ENCODE data around the gene GAS2L2.

DNA sequence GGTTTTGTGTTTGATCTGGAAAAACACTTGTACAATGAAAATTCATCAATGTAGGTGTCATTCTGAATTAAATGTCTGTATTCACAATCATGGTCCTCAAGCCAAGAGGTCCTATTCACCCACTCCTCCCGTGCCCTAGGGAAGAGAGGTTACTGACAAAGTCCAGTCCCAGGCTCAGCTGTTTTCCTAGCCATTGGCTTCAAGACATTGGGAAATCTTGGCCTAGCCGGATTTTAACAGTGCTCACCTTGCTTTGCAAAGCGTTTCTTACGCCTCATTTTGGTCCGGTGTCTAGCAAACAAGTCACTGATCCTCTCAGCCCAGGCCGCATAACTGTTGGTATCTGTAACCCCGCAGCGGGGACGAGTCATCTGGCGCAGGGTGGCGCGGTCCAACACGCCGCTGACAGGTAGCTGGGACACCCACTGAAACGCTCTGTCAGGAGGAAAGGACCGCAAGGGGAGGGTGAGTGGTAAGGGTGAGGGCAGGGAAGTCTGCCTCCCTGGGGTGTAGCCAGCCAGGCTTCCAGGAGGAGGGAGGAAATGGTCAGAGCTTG, 25.7 kb upstream of the GAS2L2 start:
- TF ChIP-seq, protein P1, sequence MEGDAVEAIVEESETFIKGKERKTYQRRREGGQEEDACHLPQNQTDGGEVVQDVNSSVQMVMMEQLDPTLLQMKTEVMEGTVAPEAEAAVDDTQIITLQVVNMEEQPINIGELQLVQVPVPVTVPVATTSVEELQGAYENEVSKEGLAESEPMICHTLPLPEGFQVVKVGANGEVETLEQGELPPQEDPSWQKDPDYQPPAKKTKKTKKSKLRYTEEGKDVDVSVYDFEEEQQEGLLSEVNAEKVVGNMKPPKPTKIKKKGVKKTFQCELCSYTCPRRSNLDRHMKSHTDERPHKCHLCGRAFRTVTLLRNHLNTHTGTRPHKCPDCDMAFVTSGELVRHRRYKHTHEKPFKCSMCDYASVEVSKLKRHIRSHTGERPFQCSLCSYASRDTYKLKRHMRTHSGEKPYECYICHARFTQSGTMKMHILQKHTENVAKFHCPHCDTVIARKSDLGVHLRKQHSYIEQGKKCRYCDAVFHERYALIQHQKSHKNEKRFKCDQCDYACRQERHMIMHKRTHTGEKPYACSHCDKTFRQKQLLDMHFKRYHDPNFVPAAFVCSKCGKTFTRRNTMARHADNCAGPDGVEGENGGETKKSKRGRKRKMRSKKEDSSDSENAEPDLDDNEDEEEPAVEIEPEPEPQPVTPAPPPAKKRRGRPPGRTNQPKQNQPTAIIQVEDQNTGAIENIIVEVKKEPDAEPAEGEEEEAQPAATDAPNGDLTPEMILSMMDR (conservative IDR thresholded peaks at IDR 0.05) = no peak
- TF ChIP-seq EZH2 (IDR thresholded peaks at IDR 0.05; ENCODE audit: low read depth) = no peak

All from PC-9 (cell line).